Measurements from ENCODE around the gene SHISA8.

SHISA8 gene

DNA sequence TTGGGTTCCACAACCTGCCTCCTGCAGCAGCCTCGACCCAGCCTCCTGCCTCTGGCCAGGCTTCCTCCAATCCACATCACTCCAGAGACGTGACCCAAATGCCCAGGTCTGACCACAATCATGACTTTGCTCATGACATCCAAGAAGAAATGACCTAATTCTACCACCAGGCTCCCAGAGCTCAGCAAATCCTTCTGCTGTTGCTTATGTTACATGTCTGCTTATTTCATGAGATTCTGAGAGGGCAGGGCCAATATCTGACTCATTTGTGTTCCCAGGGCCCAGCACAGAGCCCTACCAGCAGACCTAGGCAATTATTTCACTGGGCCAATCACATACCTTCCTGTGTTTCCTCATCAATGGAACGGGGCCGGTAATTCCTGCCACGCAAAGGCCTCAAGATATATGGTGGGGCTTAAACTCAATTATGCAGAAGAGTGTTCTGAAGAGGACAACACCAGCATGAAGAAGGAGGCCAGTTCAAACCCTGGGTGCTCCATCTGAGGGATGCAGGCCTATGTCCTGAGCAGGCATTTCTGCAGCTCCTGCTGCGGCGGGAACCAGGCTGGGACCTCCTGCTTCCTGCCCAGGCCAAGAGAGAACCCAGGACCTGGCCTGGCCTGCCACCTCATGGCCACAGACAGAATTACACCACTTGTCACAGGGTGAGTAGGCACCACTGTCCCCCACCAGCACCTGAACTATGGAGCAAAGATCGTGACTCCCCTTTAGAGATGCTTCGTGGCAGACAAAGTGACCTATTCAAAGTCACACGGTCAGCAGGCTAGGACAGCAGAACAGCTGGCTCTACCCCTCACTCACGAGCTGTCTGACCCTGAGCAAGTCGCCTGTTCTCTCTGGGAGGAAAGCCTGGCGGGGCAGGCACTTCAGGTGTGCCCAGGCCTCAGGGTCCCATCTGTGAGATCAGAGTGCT is 26.2 kb upstream of the SHISA8 start:
- peak; percentile 70 for DNase-seq (ENCODE audit: low read depth)
- peak; percentile 82 for TF ChIP-seq CTCF (conservative IDR thresholded peaks at IDR 0.05; ENCODE audit: low read depth, low read length)
- H3K4me3 ChIP-seq (ENCODE audit: low read length) = no peak overlapping the region

DNA sequence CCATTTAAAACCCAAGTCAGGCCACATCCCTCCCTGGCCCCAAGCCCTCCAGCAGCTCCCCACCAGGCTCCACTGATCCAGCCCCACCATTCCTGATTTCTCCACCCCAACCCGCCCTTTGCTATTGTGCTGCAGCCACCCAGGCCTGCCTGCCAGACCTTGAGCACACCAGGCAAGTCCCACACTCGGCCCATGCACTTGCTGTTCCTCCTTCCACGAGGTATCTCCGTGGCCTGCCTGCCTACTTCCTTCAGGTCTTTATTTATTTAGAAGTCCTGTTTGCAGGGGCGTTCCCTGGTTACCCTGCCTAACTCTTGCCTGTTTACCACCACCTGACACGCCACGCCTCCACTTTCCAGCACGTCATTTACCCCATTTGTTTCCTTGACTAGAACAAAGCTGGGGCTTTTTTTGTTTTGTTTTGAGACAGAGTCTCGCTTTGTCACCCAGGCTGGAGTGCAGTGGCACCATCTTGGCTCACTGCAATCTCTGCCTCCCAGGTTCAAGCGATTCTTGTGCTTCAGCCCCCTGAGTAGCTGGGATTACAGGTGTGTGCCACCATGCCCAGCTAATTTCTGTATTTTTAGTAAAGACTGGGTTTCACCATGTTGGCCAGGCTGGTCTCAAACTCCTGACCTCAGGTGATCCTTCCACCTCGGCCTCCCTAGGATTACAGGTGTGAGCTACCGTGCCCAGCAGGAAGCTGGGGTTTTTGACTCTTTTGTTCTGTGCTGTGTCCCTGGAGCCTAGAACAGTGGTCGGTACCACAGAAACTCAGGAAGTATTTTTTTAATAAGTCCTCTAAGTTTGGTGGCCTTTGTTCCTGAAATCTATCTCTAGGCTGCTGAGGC is 25.3 kb upstream of the SHISA8 start:
- no peak for TF ChIP-seq CTCF (conservative IDR thresholded peaks at IDR 0.05; ENCODE audit: low read depth, low read length)
- H3K4me3 ChIP-seq (ENCODE audit: low read length) = no peak overlapping the region
- no peak for DNase-seq (ENCODE audit: low read depth)

DNA sequence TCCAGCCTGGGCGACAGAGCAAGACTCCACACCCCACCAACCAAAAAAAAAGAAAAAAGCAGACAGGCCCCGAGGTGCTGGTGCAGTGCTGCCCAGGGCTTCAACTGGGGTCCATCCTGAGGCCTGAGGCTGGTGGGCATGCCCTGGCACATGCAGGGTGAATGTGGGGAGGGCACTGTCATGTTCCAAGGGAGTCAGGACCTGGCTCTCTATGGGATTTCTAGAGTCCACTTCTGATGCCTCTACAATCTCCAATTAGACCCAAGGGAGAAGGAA is 22.0 kb upstream of the SHISA8 start:
- H3K4me3 ChIP-seq (ENCODE audit: low read length) = no peak overlapping the region

DNA sequence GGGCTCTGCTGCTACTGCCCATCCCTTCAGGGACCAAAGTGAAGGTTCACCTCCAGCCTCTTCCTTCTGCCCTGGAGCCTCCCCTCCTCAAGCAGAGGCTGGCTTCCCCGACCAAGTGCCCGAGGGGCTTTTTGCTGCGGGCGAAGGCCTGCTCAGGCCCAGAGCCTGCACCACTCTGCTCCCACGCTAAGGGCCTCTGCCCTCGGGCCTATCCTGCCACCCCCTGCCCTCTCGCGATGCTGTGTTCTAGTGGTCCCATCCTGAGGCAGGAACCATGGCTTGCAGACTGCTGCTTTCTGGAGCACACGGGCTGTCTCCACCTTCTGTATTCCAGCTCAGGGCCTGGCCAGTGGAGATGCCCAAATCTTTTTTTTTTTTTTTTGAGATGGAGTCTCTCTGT is 20.6 kb upstream of the SHISA8 start:
- TF ChIP-seq CTCF (conservative IDR thresholded peaks at IDR 0.05; ENCODE audit: low read depth, low read length) = no peak
- no peak for DNase-seq (ENCODE audit: low read depth)
- H3K4me3 ChIP-seq (ENCODE audit: low read length) = no peak overlapping the region

More for the DNA sequence above, 22.0 kb upstream of the SHISA8 start:
- no peak for TF ChIP-seq CTCF (conservative IDR thresholded peaks at IDR 0.05; ENCODE audit: low read depth, low read length)
- DNase-seq (ENCODE audit: low read depth) = no peak

- DNase-seq (ENCODE audit: low read depth) = no peak
- TF ChIP-seq CTCF (conservative IDR thresholded peaks at IDR 0.05; ENCODE audit: low read depth, low read length) = no peak
- no peak overlapping the region for H3K4me3 ChIP-seq (ENCODE audit: low read length)
Observed at GRCh38 chr22:41935015-41935351, 20.1 kb upstream of the SHISA8 start.

DNA sequence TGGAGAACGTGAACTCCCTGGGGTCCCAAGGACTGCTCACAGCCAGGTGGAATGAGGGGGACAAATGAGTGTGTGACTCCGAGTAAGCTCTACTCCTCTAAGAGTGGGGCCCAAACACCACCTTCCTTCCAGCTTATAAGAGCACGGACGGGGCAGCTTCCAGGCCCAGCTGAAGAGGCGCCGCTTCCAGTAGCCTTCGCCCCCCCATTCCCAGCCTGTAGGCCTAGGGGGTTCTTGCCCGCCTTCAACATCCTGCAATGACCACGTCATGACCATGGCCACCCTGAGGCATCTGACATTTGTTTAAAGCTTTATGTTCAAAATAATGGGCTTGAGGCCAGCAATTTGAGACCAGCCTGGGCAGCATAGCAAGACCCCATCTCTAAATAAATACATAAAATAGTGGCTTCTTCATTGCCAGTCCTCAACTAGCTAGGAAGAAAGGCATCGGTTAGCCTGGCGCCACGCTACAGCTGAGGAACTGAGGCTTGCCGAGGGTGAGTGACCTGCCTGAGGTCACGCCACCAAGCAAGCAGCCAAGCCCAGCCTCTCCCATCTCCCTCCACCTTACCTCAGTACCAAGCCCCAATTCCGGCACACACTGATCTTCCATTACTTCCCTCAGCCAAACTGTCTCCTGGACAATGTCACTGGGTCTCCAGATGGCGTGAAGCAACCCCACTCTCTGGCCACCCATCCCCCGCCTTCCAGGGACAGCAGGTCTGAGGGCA is 19.6 kb upstream of the SHISA8 start:
- TF ChIP-seq CTCF (conservative IDR thresholded peaks at IDR 0.05; ENCODE audit: low read depth, low read length) = no peak
- H3K4me3 ChIP-seq (ENCODE audit: low read length) = no peak overlapping the region
- DNase-seq (ENCODE audit: low read depth) = no peak
